Esophagus (tissue), 2 donors: ENCODE measurements around the gene ANKRD16. TPM values are rescaled to one million over a fixed set of nuclear protein-coding genes. Genes with fewer than 3 reads are reported as not detected.
A peak's percentile ranks its signal among the peaks of the same experiment; 100 is the strongest.
"Not testable (repeated sequence)": the region's sequence is repeated elsewhere in the genome, so short reads cannot be mapped to it uniquely, and the experiment has no call there.

Experiments used
- H3K27ac ChIP-seq, 2 donors: one replicate each; pipeline ENCODE4 v1.5.1; 2013; ENCODE audit warnings: low read depth in 2 of 2, mild to moderate bottlenecking in 2 of 2, inconsistent platforms in 1 of 2, low read length in 1 of 2, moderate library complexity in 1 of 2
- H3K27me3 ChIP-seq, 2 donors: one replicate each; pipeline ENCODE4 v1.6.1; 2013; ENCODE audit warnings: low read length in 2 of 2, control low read depth in 1 of 2, mild to moderate bottlenecking in 1 of 2; ENCODE audit not compliant: insufficient read depth in 2 of 2, control insufficient read depth in 1 of 2
- H3K36me3 ChIP-seq, 2 donors: one replicate each; pipeline ENCODE4 v1.6.1; 2013; ENCODE audit warnings: low read length in 1 of 2; ENCODE audit not compliant: control insufficient read depth in 2 of 2, insufficient read depth in 2 of 2
- H3K4me1 ChIP-seq, 2 donors: one replicate each; pipeline ENCODE4 v1.6.1; 2013; ENCODE audit warnings: low read length in 1 of 2; ENCODE audit not compliant: control insufficient read depth in 2 of 2, insufficient read depth in 2 of 2
- H3K4me3 ChIP-seq, 2 donors: one replicate each; pipeline ENCODE4 v1.5.1; 2013; ENCODE audit warnings: low read length in 2 of 2, mild to moderate bottlenecking in 2 of 2, low read depth in 1 of 2, moderate library complexity in 1 of 2
- H3K9me3 ChIP-seq, 2 donors: one replicate each; pipeline ENCODE4 v1.6.1; 2013; ENCODE audit warnings: mild to moderate bottlenecking in 2 of 2, low read depth in 1 of 2, low read length in 1 of 2, moderate library complexity in 1 of 2; ENCODE audit not compliant: control insufficient read depth in 2 of 2, insufficient read depth in 1 of 2
- WGBS, 2 donors: extraction: QIAGEN DNeasy Blood & Tissue Kit; methylation state at CpG; one replicate each; pipeline ENCODE4 v1.1.7; 2013; 5-methylcytosine and 5-hydroxymethylcytosine counted together
- polyA plus RNA-seq, 2 donors: library from polyadenylated mRNA; stranded (reverse); fragments of 200-250 nt; gene quantifications; one replicate each; pipeline ENCODE4 v1.2.3, GENCODE V29; 2013
- donor health status: healthy with polysubstance abuse.
- donor health status: Bipolar disorder and iron deficiency.

The ANKRD16 gene
- polyA plus RNA-seq, 2 donors = 4.3 to 4.7 TPM

- no peaks in the 10 kb centered on the region for H3K27me3 ChIP-seq
- H3K4me1 ChIP-seq = peaks cover 6 to 16% of the 10 kb centered on the region in 2 donors
- 1% methylated on average over 53 to 80 of the region's 80 CpGs for WGBS, 2 donors
- H3K4me3 ChIP-seq = peak overlapping the region; percentile 80 to 90
- H3K27ac ChIP-seq = peak overlapping the region; percentile 78 to 79
- no peaks in the 10 kb centered on the region for H3K9me3 ChIP-seq
- H3K36me3 ChIP-seq = peaks cover 0 to 6% of the 10 kb centered on the region in 2 donors
Observed at GRCh38 chr10:5888843-5889623, 660 bp downstream of the ANKRD16 start.

DNA sequence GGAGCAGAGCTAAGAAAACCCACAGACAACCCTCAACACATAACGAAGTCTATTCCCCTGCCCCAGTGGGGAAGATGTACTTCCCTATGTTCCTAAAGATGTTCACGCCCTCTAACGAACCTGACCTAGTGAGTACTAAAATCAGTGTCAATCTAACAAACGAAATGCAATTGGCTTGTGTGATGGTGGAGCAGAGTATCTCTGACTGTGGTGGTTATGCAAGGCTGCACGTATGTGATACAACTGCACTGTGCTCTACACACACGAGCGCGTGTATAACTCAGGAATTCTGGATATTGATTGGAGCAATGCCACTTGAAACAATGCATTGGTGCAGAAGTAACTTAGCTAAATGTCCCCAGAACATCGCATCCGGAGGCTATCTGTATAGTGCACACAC lies 1.3 kb downstream of the ANKRD16 start:
- Histone ChIP-seq H3K9me3 (no peaks in the 10 kb centered on the region), H3K27me3 (no peaks in the 10 kb centered on the region), H3K4me3 (peak overlapping the region; percentile 80 to 90), H3K36me3 (peaks cover 0 to 6% of the 10 kb centered on the region in 2 donors), H3K4me1 (peaks cover 6 to 16% of the 10 kb centered on the region in 2 donors), H3K27ac (peak overlapping the region in 1 of 2 donors; percentile 57)
- 21 to 22% methylated on average over 10 of the region's 10 CpGs for WGBS, 2 donors

DNA sequence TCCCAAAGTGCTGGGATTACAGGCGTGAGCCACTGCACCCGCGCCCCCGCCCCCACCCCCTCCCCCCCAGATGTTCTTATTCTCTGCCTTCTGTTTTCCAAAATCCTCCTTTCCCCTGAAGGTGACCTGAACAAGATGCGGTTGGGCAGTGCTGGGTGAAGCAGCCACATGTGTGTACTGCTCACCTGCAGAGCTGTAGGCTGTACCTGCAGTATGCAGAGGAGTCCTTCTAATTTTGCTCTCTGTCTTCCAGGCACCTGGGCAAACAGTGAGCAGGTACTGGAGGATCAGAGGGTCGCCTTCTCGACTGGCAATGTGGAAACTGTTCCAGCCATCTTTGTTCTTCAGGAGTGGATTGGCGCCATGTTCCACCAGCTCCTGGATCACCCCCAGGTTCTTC lies 2.1 kb downstream of the ANKRD16 start:
- no peaks in the 10 kb centered on the region for H3K9me3 ChIP-seq
- no peak overlapping the region for H3K4me3 ChIP-seq
- H3K36me3 ChIP-seq = peaks cover 0 to 6% of the 10 kb centered on the region in 2 donors
- peak overlapping the region in 1 of 2 donors; percentile 9 for H3K27ac ChIP-seq
- H3K27me3 ChIP-seq = no peaks in the 10 kb centered on the region
- 93 to 94% methylated on average over 8 of the region's 8 CpGs for WGBS, 2 donors
- peaks cover 6 to 16% of the 10 kb centered on the region in 2 donors for H3K4me1 ChIP-seq

DNA sequence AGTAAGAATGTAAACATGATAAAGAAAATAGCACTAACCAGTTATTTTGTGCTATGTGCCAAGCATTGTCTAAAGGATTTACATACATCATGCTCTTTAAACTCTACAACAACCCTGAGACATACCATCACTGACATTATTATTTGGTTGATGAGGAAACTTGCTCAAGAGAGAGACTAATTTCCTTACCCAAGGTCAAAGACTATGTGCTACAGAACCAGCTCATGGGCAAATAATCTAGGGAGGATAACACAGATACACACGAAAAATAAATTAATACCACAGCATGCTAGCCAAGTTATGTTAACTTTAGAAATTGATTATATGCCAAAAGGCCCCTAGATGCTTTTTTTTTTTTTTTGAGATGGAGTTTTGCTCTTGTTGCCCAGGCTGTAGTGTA lies 2.7 kb downstream of the ANKRD16 start:
- no peak overlapping the region for H3K27ac ChIP-seq
- no peak overlapping the region for H3K4me3 ChIP-seq
- WGBS, 2 donors = 28 to 31% methylated on average over 1 of the region's 1 CpG
- peaks cover 6 to 15% of the 10 kb centered on the region in 2 donors for H3K4me1 ChIP-seq
- H3K27me3 ChIP-seq = no peaks in the 10 kb centered on the region
- peaks cover 2 to 6% of the 10 kb centered on the region in 2 donors for H3K36me3 ChIP-seq
- no peaks in the 10 kb centered on the region for H3K9me3 ChIP-seq

GRCh38 chr10:5885619-5886018 lies 4.1 kb downstream of the ANKRD16 start:
- WGBS, 2 donors = 73 to 89% methylated on average over 5 of the region's 5 CpGs
- Histone ChIP-seq H3K4me3 (no peak overlapping the region), H3K27me3 (no peaks in the 10 kb centered on the region), H3K4me1 (peaks cover 6 to 11% of the 10 kb centered on the region in 2 donors), H3K27ac (no peak overlapping the region), H3K9me3 (no peaks in the 10 kb centered on the region), H3K36me3 (peaks cover 4 to 6% of the 10 kb centered on the region in 2 donors)

GRCh38 chr10:5882961-5883360 lies 6.7 kb downstream of the ANKRD16 start:
- Histone ChIP-seq H3K27ac (no peak overlapping the region), H3K4me3 (no peak overlapping the region), H3K36me3 (peaks cover 4 to 8% of the 10 kb centered on the region in 2 donors), H3K9me3 (no peaks in the 10 kb centered on the region), H3K27me3 (no peaks in the 10 kb centered on the region), H3K4me1 (peaks cover 4 to 6% of the 10 kb centered on the region in 2 donors)
- WGBS, 2 donors = 64 to 84% methylated on average over 8 of the region's 8 CpGs

GRCh38 chr10:5877041-5877440 lies 12.7 kb downstream of the ANKRD16 start:
- 95% methylated on average over 7 of the region's 7 CpGs for WGBS, 2 donors
- not testable (repeated sequence) for H3K27ac ChIP-seq, H3K27me3 ChIP-seq, H3K9me3 ChIP-seq, H3K4me3 ChIP-seq, H3K4me1 ChIP-seq
- H3K36me3 ChIP-seq = peaks cover 2 to 11% of the 10 kb centered on the region in 2 donors

DNA sequence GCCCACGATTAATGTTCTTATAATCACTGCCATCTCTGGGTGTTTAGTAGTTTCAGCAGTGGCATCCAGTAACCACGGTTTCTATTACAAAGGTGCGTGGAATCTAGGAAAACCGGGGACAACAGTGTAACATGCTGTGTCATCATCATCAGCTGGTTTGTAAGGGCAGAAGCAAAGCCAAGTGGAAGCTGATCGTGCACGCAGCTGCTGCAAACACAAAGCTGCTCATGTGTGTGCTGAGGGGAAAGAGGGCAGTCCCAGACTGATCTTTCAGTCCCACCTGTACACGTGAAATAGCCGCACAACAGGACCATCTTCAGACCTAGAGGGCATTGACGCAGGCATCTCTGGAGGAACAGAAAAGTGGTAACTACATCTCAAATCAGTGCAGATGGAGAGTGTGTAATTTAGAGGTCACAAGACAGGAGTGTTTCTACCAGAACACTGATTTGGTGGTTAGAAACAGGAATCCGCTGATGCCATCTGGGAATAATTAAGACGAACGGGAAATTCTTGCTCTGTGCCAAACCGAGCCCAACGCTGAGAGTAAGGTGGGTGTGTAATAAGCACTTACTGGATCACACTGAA lies 13.4 kb downstream of the ANKRD16 start:
- Histone ChIP-seq H3K36me3 (peaks cover 0 to 11% of the 10 kb centered on the region in 2 donors), H3K9me3 (no peaks in the 10 kb centered on the region), H3K27me3 (no peaks in the 10 kb centered on the region), H3K27ac (no peak overlapping the region), H3K4me1 (no peaks in the 10 kb centered on the region), H3K4me3 (no peak overlapping the region)
- WGBS, 2 donors = 72 to 74% methylated on average over 14 of the region's 14 CpGs

DNA sequence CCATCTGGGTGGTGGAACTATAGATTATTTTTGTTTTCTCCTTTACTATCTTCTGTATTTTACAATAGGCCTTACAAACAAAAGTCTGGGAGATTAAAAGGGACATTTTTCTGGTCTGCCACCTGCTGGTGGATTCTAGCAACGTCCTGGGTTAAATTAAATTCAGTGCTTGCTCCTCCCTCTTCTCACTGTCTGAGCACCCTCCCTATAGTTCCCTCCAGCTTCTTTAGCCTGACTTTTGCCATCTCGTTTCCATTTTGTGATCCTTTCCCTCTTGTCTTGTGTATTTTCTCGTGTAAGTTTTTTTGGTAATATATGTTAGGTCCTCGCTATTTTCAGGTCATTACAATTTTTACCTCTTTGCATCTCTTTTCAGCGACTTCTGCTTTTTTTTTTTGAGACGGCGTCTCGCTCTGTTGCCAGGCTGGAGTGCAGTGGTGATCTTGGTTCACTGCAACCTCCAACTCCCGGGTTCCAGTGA lies 16.1 kb downstream of the ANKRD16 start:
- H3K36me3 ChIP-seq = peaks cover 0 to 11% of the 10 kb centered on the region in 2 donors
- 45 to 52% methylated on average over 9 of the region's 9 CpGs for WGBS, 2 donors
- H3K27me3 ChIP-seq = no peaks in the 10 kb centered on the region
- H3K4me3 ChIP-seq = no peak overlapping the region
- H3K4me1 ChIP-seq = no peaks in the 10 kb centered on the region
- no peak overlapping the region for H3K27ac ChIP-seq
- peaks cover 0 to 1% of the 10 kb centered on the region in 2 donors for H3K9me3 ChIP-seq
